Glomerular visceral epithelial cell (primary cell): ENCODE measurements around the gene SLC15A5.
A peak's percentile ranks its signal among the peaks of the same experiment; 100 is the strongest.

Experiments used
- DNase-seq: peaks from one replicate; pipeline ENCODE4 v3.0.0-alpha.2; 2016; ENCODE audit errors: extremely low spot score

SLC15A5 gene

DNA sequence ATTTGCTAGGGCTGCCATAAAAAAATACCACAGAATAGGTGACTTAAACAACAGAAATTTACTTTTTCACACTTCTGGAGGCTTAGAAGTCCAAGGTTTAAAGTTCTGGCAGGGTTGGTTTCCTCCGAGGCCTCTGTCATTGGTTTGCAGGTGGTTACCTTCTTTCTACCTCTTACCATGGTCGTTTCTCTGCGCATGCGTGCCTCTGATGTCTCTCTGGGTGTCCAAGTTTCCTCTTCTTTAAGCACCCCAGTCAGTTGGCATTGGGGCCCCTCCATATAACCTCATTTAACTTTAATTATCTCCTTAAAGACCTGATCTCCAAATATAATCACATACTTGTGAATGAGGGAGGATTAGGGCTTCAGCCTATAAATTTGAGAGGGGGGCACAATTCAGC is 103.2 kb downstream of the SLC15A5 start:
- no peak for DNase-seq

DNA sequence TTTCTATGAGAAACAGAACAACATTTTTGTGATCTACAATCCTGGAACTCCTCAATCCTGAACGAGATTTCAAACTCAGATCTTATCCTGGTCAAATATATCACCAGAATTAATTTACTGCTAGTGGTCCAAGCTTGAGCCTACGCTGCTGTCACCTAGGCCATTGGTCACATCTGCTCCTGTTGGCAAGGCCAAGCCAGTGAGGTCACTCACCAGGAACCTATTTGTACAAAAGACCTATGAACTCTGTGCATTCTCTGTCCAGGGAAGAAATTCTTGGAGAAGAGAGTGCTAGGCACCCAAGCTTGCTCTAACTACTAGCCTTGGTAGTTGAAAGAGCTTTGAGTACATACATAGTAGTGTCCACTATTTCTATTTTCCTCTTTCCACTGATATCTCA is 106.1 kb downstream of the SLC15A5 start:
- DNase-seq: no peak

DNA sequence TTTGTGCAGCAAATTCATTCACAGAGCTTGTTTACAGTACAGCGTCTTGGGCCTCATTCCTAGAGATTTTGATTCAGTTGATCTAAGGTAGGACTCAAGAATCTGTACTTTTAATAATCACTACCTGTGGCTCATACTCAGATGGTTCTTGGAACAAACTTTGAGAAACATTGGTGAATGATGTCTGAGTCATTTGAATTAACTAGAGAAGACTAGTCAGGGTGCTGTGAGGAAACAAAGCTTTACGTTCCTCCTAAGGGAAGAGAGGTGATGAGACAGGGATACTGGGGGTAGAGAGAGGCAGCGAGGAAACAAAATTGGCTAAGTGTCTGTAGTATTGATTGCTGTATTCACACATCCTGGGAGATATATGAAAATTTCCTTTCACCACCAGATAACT is 109.4 kb downstream of the SLC15A5 start:
- no peak for DNase-seq

DNA sequence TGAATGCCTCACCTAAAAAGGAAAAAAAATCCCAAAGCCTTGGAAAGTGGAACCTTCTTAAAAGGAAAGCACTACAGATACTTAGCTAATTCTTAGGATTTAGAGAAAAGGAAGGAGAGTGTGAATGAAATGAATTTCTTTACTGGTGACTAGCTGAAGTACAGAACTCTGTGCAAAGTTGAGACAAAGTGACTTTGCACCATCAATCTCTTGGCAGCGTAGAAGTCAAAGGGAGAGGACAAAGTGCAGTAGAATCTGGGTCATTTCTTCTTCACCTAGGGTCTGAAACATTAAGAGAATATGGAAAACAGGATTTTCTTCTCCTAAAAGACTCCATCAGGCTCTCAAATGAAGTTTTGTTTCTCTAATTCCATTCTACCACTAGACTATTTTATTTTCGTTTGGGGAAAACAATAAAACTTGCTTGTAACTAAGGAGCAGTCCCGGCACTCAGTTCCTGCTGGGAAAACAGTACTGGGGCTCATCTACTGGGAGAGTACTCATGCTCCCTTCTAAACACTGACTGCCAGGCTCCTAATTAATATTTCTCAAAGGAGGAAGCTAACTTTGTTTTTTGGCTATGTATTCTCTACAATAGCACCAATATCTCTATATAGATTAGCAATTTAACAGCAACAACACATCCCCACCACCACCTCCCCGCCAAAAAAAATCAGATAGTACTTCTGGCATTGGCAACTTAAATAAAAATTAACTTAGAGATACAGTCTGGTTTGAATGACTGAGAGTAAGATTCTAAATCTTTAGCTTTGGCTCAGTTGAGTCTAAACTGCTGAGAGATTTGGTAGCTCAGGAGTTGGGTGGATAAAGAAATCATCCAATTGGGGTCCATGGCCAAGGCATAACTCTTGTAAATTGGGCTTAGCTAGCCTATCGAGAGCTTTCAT is 110.7 kb downstream of the SLC15A5 start:
- DNase-seq: no peak

DNA sequence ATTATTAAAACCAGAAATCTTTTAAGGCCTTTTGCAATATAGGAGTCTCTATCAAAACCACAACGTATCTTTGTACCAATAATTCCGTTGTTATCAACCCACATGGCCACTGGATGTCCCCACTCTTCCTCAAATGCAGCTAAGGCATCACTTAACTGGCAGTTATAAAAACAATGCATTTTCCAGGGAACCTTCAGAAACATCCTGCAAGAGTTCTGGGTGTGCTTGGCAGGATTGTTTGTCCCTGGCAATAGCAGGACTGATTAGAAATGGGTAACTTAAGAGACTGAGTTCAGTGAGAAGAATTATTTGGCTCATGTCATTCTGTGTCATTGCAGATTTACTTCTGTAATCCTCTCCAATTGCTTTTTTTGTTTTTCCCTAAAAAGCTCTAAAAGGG is 112.0 kb downstream of the SLC15A5 start:
- peak; percentile 44 for DNase-seq

DNA sequence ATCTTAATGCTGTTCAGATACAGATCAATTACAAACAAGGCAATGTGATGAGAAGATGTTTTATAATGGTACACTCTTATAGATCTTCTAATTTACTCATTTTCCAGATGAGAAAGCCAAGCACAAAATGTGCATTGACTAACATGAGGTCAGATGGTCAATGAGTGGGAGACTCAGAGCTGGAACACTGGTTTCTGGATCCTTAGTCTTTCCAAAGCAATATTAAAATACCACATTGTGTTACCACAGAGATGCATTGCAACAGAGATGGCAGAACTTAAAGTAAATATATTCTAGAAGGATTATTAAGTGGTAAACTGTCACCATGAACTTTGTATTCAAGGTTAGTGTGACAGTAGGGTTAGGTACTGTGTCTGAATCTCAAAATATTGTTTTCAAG is 113.6 kb downstream of the SLC15A5 start:
- DNase-seq: no peak

DNA sequence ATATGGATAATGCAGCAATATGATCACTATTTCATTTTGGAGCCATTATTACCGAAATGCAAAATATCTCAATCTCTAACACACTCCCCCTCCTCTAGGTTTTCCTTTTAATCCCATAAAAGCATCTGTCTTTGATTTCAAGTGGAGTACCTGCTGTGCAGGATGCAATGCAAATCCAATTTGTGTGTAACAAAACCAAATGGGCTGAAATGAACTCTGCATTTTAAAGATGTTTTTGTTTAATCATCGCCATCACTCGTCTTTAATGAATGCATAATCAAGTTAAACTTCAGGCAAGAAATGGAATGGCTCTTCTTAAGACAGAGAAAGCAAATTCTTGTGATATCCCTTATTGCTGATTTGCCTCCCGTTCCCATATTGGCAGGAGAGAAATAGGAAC is 114.3 kb downstream of the SLC15A5 start:
- no peak for DNase-seq

DNA sequence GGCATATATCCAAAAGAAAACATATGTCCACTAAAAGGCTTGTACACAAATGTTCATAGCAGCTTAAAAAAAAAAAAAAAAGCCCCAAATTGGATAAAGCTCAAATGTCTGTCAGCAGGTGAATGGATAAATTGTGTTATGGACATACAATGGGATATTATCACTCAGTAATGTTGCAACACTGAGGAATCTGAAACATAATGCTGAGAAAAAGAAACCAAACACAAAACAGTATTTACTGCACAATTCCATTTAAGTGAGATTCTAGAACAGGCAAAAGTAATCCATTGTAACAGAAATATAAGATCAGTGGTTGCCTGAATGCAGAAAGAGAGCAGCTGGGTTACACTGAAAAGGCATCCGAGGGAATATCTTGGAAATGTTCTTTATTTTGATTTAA is 117.9 kb downstream of the SLC15A5 start:
- DNase-seq: no peak

DNA sequence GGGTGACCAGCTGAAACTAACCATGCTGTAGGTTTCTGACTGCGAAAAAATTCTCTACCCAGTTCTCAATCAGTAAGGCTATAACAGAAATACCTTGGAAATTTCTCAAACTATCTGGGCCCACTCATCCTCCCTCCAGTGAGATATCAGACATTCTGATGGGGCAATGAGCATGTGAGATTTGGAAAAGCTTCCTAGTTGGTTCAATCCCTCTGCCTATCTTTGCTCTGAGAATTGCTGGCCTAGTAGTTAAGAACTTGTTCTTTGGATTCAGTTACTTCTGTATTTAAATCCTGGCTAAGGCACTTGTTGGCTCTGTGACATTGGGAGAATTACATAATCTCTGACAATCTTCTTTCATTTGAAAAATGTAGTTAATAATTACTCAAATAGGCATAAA is 119.4 kb downstream of the SLC15A5 start:
- DNase-seq: no peak

DNA sequence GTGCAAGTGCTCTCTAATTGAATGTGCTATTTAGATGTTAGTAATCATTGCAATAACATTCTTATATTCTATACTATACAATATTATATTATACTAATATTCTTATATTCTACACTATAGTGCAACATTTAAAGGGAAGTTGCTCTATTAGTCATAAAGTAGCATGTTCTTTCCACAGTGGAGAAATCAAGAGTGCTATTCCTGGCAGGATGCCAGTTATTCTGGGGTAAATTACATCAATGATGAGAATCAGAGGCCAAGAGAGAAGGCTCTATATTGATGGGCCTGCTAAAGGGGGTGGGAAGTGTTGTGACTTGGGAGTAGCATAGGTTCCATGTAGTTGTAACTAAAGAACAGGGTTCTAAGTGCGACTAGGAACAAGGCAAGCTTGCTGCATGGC is 121.5 kb downstream of the SLC15A5 start:
- no peak for DNase-seq

DNA sequence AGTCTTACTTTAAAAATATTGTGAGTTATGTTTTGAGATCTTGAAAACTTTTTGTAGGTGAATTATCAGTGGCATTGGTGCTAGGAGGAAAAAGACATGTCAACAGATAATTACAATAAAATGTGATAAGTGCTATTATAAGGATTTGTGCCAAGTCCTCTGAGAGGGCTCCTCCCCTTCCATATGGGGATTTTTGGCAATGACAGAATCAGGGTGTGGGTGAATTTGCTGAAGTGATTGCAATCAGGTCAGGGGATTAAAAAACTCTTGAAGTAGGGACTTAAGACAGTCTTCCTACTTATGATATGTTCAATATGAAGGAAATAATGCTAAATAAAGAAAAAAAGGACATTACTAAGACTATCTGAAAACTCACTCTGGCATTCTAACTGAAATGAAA is 122.5 kb downstream of the SLC15A5 start:
- DNase-seq: no peak

DNA sequence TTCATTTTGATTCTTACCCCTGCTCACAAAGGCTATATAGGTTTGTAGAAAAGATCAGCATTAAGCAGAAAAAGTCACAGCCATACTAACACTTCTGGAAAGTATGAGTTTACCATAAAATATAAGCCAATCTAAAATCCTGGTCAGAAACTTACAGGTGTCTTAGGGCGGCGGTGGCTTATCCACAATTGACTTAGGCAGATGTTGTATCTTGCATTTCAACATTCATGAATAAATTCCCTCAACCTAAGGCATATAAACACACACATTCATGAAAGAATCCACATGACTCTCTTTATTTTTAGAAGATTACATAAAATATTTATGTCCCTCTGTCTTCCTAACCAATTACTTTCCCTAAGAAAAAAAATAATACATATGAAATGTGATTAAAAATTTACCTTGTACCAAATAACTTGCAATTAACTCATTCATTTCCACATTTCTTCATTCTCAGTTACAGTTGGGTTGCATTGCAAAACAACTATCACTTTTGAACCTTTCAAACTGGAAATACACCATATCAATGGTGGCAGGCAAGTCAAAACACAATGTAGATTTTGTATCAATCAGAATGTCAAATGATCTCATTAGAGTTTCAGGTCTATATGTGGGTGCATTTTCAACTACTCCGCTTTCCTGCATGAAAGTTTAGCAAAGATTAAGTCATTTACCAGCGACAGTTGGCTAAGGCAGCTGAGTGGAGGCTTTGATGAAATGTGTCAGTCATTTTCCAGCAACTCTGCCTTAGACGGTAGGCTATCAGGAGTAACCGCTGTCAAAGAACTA is 124.4 kb downstream of the SLC15A5 start:
- DNase-seq: no peak

DNA sequence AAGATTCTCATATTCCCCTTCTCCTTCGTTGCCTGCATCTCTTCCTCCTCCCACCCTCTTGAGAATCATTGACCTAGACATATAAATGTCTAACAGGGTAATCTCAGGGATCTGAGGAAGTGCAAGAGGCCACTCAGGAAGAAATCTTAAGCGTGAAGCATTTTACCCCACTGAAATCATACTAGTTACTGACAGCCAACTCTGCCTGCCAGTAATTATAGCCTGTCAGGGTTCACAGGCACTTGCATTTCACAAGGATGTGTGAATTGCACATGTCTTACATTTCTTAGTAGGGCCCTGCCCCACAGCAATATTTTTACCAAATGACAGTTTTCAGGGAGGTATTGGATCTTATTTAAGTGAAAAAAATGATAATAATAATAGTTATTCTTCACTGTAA is 127.2 kb downstream of the SLC15A5 start:
- DNase-seq: no peak

DNA sequence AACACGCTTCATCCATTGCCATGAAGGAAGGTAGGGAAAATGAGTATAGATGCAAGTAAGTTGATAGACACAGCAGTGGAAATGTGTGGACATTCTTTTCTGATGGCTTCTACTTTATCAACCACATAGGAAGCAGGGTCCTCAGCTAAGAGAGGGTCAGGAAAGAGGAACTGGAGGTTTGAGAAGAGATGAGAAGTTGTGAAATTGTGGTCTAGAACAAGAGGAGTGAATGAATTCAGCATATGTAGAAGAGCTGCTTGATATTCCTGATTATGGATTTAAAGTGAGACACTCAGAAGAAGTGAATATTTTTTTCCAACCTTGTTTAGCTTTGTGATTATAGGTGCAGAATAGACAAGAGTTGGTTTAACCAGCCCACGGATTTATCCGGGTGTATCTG is 128.5 kb downstream of the SLC15A5 start:
- no peak for DNase-seq
